NCI-H345 (cell line): ENCODE results near the gene HABP2.

Experiments
- DNase-seq: peaks from one replicate; lab custom pipeline; 2025; lab: John Stamatoyannopoulos, UW

The HABP2 gene

DNA sequence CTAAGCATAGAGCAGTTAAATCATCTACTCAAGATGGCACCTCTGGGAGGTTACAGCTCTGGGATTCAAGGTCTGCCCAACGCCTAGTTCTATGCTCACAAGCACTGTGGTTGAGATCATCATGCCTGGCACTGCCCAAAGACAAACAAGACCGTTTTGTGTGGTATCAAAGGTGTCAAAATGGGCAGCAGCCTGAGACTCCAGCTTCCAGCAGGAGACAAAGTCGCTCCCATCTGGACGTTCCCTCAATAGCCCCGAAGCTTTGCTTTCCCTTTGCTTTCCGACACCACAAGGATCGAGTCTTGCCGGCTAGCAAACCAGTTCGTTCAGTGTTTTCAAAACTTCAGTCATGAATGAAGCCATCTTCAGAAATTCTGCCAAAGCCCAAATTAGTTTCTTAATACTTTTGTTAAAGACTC is 5.1 kb downstream of the HABP2 start:
- no peak for DNase-seq

DNA sequence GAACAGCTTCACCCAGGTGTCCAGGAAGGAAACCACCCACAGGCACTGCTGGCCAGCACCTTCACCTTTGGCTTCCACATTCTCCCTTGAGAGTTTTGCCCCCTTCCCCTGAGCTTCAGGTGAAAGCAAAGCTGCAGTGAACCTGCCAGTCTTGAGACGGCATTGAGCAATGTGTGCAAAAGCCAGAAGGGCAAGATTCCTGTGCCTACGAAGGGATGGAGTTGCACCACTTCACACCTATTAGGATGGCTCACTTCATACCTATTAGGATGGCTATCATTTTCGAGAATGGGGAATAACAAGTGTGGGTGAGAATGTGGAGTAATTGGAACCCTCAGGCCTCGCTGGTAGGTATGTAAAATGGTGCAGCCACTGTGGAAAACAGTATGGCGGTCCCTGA is 7.2 kb downstream of the HABP2 start:
- DNase-seq: no peak

DNA sequence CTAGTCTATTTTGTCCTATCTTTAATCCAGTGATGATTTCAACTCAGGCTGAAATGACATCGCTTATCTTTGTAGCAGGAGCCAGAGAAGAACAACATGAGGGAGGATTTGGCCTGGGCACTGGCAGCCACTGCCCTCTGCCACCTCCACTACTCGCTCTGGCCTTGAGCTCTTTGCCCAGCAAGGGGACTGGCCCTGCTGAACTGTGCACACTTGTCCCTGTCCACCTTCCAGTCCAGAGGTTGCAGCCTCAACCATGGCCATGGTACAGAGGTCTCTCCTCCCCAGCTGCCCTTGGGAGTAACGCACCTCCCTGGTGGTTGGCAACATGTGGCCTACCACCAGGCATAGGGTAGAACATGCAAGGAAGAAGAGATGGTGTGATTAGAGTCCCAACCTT is 8.4 kb downstream of the HABP2 start:
- no peak for DNase-seq

DNA sequence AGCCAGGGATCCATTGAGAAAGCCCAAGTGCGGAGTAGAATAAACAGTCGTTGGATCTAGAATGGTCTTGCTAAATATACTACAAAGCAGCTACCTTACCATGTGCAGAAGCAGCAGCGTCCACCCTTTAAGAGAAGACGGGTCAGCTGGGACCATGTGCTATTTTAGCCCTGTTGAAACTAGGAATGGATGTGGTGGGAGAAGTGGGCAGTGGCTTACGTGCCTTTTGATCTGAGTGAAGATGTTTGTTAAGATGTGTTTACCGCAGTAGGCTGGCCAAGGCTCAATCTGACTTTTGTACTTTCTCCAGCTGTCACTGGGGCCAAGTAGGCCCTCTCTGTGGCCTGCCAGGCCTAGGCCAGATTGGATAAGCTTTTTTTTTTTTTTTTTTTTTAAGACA is 9.2 kb downstream of the HABP2 start:
- DNase-seq: no peak

DNA sequence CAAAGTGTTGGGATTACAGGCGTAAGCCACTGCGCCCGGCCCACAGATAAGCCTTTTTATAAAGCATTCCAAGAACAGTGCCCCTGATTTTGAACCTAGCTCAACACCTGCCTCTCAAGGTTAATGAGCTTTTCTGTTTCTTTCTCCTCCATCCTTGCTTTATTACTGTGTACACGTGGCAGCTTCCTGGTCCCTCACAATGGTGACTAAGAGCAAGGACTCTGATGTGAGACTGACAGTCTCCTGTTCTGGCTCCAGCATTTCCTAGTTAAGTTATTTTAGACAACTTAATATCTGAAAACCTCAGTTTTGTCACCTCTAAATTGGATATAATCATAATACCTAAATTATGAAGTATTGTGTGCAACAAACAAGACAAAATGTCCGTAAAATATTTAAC is 9.9 kb downstream of the HABP2 start:
- DNase-seq: no peak

DNA sequence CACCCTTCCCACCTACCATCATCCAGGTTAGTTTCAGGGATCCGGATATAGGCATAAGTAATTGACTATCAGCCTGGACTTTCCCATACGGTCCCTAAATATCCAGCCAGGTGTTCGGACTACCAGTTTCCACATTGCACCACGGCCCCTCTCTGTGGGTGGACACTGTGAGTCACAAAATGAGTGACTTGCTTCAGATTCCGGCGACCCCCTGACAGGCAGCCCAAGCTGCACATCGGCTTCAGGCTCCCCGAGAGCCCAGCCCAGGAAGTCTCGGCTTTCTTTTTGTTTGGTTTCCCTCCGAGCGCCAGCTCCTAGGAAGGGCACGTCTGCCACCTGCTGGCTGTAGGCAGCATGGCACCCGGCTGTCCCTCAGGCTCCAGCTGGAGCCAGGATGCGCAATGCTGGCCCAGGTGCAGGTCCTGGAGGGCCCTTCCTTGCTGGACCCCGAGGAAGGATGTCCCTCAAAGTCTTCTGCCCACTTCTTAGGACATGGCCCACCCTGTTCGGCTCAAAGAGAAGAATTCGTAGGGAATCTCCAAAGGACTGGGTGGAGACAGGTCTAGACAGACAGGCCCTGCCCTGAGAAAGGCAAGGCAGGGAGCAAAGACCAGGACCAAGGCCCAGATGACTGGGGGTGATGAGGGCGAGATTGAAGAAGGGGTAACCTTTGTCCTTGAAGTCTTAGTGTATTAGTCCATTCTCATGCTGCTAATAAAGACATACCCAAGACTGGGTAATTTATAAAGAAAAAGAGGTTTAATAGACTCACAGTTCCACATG is 10.6 kb downstream of the HABP2 start:
- DNase-seq: peak; percentile 67

DNA sequence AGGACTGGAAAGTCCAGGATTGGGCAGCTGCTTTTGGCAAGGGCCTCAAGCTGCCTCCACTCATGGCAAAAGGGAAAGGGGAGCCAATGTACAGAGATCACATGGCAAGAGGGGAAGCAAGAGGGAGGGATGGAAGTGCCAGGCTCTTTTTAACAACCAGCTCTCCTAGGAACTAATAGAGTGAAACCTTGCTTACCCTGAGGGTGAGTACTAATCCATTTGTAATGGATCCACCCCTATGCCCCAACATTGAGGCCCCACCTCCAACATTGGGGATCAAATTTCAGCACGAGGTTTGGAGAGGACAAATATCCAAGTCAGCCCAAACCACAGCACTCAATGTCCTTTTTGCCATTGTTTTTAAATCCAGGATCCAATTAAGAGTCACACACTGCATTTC is 12.5 kb downstream of the HABP2 start:
- peak; percentile 45 for DNase-seq

DNA sequence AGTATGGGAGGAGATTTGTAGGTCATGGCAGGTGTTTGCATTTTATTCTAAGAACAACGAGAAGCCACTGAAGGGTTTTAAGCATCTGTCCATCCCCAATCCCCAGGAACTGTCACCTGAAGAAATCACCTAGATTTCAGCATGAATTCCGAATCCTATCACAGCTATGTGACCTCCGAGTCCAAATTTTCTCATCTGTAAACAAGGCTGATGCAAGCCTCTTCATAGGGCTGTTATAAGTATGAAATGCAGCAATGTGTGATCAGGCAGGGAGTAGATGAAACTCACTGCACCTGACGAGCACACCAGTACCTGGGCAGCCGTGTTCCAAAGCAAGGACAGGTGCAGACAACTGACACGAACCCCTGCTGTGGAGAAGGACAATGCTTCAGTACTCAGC is 14.0 kb downstream of the HABP2 start:
- peak; percentile 89 for DNase-seq

DNA sequence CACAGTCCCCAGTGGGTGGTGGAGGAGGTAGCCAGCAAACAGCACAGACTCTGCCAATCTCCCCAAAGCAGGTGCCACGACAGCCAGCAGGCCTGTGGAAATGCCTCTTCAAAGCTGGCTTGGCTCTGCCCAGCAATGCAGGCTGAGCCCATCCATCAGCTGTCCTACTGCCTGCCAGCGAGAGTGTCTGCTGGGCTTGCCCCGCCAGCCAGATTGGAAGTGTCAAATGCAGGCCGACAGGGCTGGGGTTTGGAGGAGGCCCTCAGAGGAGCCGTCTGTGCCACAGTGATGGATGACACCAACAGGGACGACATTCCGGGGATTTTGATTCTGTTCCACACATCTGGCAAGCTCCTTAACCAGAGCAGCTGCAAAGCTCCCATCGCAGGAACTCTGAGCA is 16.7 kb downstream of the HABP2 start:
- DNase-seq: no peak

DNA sequence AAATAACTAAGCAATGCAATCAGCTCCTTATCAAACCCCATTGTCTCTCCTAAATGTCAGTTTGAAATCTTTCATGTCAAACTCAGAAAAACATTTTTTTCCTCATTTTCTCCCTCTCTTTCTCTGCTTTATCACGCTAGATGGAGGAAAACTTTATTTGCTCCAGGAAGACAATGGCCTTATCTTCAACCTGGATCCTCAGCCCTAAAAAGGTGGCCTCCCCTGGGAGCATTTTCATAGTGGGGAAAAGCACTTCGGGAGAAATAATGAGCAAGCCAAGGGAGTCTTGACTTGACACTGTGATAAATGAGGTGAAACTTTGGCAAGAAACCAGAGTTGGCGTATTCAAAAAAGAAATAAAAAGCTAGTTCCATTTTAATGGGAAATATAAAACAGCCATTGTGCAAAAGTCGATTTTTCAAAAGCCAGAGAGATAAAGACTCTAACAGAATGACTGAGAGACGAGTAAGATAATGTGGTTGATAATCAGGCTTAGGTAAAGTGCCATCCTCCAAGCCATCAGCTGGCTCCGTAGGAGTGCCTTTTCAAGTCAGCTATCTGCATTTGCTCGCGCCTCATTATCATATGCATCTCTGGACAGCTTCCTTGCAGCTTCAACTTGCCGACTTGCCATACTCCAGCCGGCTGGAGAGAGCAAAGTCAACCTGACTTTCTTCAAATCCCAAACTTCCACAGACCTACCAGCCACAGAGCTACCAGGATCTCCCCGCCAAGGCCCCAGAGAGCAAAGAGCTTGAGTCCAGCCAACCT is 19.9 kb downstream of the HABP2 start:
- no peak for DNase-seq

DNA sequence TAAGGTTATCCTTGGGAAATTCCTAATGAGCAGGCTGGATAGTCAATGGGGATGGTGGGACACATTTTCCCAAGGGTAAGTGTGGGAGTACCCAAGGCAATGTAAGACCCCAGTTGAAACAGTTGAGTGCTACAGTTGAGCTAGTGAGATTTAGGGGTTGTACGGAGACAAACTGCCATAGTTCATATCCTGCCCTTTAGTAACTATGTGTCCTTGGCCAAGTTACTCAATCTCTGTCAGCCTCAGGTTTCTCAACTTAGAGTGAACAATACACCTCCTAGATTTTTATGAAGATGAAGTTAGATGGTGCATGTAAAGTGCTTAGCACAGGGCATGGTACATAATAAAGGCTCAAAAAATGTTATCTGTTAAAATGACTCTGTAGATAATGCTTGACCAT is 20.5 kb downstream of the HABP2 start:
- DNase-seq: no peak

DNA sequence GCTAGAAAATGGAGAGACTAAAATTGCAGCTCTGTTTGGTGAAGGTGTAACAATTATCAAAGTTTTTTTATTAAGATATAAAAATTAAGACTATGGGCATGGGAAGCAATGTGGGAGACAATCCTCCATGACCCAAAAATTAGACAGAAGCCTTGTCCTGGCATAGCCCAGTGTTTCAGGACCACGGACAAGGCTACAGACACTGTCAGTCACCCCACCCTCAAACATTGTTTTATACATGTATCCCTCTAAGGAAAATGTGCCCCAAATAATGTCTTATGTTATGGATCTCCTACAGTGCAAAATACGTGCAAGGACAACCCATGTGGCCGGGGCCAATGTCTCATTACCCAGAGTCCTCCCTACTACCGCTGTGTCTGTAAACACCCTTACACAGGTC is 24.0 kb downstream of the HABP2 start:
- no peak for DNase-seq

DNA sequence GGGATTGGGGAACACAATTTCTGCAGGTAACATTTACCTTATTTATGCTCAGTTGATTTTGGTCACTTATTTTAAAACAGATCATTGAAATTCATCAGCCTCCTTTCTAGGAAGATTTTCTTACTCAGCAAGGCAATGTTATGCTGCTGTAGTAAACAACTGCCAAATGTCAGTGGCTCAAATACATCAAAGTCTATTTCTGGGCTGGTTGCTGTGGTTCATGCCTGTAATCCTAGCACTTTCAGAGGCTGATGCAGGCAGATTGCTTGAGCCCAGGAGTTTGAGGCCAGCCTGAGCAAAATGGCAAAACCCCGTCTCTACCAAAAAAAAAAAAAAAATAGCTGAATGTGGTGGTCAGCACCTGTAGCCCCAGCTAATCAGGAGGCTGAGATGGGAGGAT is 25.9 kb downstream of the HABP2 start:
- DNase-seq: no peak

DNA sequence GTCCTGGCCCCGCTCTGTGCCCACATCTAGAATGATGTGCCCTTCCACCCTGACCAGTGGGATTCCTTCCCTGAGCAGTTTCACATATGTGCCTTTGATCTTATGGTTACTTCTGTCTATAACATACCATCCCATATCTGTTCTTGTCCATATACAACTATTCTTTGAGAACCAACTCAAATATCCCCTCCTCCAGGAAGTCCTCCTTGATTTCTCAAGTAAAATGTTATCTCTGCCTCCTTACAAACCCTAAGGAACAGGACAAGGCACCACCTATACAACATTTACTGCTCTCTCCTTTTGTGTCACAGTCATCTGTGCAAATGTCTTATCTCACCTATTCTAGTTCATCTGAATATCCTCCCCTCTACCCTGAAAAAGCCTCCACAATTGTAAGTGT is 28.2 kb downstream of the HABP2 start:
- no peak for DNase-seq

DNA sequence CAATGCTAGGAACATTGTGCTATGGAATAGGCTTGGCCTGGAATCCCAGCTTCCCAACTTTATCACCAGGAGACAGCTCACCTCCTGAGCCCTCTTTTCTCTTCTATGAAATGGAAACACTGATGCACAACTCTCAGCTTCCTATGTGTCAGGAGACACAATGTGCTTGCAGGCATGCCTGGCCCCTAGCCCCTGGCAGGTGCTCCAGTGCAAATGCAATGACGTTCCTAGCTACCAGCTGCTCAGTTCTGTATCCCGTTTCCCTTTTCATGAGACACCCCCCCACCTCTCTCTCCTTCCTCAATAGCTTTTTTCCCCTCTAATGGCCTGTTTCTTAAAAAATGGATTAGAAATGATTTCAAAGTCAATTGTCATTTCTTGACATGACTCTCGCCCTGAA is 30.7 kb downstream of the HABP2 start:
- no peak for DNase-seq

DNA sequence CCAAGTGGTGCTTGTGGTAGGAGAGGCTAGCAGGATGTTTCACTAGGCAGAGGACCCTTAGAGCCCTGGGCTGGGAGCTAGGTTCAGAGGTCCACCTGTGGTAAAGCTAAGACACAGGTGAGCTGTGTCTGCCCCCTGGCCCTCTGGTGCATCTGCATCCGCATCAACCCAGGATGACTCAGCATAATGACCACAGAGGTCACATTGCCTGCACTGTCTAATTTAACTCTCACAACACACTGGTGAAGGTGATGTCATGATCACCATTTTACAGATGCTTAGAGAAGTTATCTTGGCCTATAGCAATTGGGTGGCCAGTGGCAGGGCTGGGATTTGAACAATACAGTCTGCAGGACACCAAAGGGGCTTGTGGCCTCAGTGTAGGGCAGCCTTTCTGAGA is 33.1 kb downstream of the HABP2 start:
- DNase-seq: no peak

DNA sequence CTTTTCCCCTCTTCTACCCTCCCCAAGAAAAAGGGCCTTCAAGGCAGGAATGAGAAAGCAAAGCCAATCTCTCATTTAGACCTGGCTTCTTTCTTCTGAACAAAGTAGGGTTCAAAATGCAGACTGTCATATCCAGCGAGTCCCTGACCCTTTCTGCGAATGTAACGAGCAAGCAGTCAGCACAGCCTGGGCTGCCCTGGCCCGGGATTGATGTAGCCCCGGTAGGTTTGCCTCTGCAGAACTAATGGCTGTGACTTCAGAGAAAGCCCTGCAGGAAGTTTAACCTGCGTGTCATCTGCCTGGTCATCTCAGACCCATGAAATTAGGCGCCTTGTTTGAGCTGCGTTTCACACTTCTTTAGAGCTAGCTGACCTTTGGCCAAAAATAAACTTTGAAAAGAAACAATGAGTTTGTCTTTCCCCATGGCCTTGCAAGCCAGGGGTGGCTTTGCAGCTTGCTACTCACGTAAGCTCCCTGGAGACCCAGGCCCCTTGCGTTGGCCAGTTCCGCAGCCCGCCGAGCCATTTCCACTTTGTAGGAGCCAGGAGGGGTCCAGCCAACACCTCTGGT is 36.4 kb downstream of the HABP2 start:
- no peak for DNase-seq

DNA sequence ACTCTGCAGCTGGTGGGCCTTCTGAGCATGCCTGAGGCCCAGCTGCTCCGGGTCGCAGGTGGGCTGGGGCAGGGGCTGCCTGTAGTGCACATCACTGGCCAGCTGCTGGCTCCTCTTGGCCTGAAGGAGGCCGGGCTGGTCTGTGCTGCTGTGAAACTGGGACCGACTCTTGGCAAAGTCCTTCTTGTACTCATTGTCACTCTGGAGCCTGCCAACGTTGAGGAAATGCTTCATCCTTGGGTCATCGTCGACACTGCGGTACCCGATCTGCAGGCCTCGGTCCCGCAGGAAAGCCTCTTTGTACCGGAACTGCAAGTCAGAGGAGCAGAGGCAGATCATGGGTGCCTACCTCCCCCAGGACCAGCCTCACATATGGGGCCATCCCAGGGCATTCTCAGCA is 37.7 kb downstream of the HABP2 start:
- DNase-seq: no peak

DNA sequence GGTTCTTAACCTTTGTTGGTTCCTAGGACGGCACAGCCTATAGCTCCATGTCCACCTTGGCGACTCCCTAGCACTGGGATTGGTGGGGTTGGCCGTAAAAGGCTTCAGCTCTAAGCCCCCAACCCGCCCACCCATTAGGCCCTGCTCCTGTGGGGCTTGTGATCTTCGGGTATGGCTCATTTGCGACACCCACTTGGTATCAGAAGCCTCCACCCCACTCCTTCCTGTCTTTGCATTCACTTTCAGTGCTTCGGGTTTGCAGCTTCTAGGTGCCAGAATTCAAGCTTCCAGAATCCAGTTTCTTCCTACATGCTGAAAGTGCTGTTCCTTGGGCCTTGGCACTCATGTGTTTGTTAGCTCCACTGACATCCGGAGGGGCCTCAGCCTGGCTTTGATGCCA is 39.5 kb downstream of the HABP2 start:
- no peak for DNase-seq

DNA sequence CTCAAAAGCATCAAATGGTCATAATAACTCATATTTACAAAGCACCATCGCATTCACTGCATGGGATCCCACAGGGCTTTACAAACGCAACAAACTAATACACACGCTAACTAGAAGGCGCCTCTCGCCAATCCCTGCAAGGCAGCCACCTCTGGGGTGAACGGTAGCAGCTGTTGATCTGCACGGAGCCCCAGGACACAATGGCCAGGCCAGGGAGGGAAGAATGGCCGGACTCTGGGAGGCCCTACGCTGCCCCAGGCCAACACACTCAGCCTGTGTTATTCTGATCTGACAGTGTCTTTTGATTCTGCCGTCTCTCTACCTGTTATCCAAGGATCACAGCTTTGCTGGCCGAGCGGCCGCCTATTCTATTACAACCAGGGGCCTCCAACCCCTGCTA is 41.8 kb downstream of the HABP2 start:
- DNase-seq: no peak

DNA sequence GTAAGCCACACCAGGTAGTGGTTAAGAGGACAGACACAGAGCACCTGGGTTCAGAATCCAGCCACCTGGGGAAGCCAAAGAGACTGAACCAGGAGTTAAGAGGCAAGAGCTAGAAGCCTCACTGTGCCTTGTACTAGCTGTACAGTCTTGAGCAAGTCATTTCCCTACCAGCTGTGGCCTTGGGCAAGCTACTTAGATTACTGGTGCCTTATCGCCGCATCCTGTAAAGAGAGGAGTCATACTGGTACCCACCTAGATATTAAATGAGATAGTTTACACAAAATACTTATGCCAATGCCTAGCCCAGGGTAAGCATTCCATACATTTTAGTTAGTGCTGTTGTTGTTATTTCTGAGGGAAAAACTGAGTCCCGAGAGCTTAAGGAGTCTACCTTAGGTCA is 47.7 kb downstream of the HABP2 start:
- DNase-seq: no peak

DNA sequence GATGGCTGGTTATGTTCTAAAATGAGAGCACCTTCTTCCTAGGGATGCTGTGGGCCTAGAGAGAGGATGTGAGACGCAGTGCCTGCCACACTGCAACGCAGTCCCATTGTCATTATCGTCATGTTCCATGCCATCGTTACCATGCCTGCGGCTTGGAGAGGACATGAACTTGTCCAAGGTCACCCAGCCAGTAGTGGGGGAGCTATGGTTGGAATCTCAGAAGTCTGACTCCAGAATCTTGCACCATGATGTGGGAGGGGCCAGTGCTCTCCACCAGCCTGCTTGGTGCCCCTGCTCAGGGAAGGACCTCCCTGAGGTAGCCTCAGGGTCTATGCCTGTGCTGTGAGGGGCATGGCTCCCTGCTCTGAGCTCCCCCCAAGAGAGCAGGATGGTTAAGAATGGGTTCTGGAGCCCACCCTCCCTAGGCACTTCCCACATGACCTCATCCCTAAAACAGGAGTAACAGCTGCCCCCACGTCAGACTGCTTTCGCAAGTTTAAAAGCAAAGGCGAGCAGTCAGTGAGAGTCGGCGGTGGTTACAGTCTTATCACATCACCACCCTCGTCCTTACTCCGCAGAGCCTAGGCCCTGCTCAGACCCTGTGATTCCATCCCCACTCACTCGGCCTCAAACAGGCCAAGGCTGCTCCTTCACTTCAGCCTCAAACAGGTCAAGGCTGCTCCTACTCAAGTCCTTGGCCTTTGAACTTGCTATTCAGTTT is 50.4 kb downstream of the HABP2 start:
- DNase-seq: no peak

DNA sequence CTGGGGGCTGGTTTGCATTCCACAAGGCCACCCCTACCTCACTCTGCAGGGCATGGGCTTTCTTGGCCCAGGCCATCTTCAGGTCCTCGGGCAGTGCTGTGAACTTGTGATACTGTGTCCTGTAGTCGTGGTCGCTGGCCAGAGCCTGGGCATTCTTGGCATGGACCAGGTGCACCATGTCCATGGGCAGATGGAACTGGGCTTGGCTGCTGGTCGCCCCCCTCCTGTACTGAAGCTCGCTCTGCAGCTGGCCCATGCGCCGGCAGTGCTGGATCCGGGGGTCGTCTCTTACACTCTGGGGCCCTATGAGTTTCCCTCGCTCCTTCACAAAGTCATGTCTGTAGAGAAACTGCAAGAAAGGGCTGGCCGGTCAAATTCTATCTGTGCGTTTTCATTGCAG is 51.7 kb downstream of the HABP2 start:
- no peak for DNase-seq
